Thyroid gland (tissue), 4 donors: ENCODE results near the gene SPRED2.

Source experiments
- POLR2A ChIP-seq, 2 donors: fragments of 450-650 bp; IDR thresholded peaks; one replicate each; pipeline ENCODE4 v1.6.1; 2017; ENCODE audit warnings: antibody characterized with exemption in 2 of 2, mild to moderate bottlenecking in 2 of 2, moderate library complexity in 1 of 2
- TF ChIP-seq, protein P1 (sequence below), 6 experiments: fragments of 200-600 bp in 3 of 6; fragments of 450-650 bp in 3 of 6; sonication (generic) in 3 of 6; IDR thresholded peaks; one replicate each; pipeline ENCODE4 v1.5.1; 2016 to 2019; ENCODE audit warnings: antibody characterized with exemption in 6 of 6, mild to moderate bottlenecking in 2 of 6, inconsistent platforms in 1 of 6, moderate library complexity in 1 of 6

DNA sequence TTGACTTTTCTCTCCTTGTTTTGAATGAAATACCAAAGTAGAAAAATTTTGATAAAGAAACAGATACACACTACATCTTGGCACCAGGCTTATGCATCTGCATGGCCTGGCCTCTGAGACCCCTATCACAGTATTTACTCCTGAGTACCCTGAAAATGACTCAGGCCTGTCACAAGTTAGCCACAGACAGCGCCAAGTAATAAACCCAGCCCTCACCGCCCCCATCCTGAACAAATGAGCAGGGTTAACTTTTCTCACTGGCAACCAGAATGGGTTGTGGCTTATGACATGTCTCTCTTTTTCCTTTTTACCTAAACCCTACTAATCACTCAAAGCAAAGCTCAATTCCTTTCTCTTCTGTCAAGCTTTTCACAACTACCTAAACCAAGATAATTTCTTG, 35.3 kb downstream of the SPRED2 start:
- no peak for TF ChIP-seq POLR2A (IDR thresholded peaks at IDR 0.05)
- TF ChIP-seq, protein P1, sequence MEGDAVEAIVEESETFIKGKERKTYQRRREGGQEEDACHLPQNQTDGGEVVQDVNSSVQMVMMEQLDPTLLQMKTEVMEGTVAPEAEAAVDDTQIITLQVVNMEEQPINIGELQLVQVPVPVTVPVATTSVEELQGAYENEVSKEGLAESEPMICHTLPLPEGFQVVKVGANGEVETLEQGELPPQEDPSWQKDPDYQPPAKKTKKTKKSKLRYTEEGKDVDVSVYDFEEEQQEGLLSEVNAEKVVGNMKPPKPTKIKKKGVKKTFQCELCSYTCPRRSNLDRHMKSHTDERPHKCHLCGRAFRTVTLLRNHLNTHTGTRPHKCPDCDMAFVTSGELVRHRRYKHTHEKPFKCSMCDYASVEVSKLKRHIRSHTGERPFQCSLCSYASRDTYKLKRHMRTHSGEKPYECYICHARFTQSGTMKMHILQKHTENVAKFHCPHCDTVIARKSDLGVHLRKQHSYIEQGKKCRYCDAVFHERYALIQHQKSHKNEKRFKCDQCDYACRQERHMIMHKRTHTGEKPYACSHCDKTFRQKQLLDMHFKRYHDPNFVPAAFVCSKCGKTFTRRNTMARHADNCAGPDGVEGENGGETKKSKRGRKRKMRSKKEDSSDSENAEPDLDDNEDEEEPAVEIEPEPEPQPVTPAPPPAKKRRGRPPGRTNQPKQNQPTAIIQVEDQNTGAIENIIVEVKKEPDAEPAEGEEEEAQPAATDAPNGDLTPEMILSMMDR (IDR thresholded peaks at IDR 0.05): no peak
